ENCODE data around the gene GRIA1. TPM values are rescaled to one million over a fixed set of nuclear protein-coding genes. Genes with fewer than 3 reads are reported as not detected.

The GRIA1 gene
- total and polyA plus RNA-seq, 2 of the 4 experiments (the other 2 are of a cell fraction) = 0.48 to 1.3 TPM

DNA sequence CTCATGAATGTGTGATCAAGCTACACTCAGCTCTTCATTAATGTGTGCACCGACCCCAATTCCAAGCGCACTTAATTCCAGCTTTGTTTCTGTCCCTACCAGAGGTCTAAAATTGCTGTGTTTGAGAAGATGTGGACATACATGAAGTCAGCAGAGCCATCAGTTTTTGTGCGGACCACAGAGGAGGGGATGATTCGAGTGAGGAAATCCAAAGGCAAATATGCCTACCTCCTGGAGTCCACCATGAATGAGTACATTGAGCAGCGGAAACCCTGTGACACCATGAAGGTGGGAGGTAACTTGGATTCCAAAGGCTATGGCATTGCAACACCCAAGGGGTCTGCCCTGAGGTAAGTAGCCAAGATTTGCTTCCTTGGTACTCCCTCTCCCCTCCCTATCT is 279.6 kb downstream of the GRIA1 start:
- in situ Hi-C loops (cut with MboI; ENCODE audit: low sequenced_read_pairs) (no loop called here), dilution Hi-C loops (cut with HindIII; ENCODE audit: low sequenced_read_pairs, unreplicated experiment) (no loop called here), intact Hi-C loops (cut with micrococcal nuclease) (no loop called here)
- no peak overlapping the region for H3K4me2 ChIP-seq (ENCODE audit: low read depth, low read length)
- H4K91ac ChIP-seq (ENCODE audit: insufficient read depth, low read depth, low read length) = no peak overlapping the region
- H3K9me1 ChIP-seq (ENCODE audit: insufficient read depth, low read length) = no peaks in the 10 kb centered on the region
- H2BK5ac ChIP-seq (ENCODE audit: low read depth, low read length, poor library complexity, severe bottlenecking) = no peak overlapping the region
- WGBS, 2 experiments (ENCODE audit: extremely low coverage in 2 of 2, insufficient read length in 1 of 2) = 43% methylated on average over 2 of the region's 5 CpGs; no CpG with 5 or more reads in 1 of the 2 experiments
- H3K4me3 ChIP-seq (ENCODE audit: insufficient read depth, low read depth, low read length) = no peak overlapping the region
- H3K79me1 ChIP-seq (ENCODE audit: low read depth in 1 of 2, low read length in 2 of 2) = no peaks in the 10 kb centered on the region
- H2AFZ ChIP-seq (replicated peaks; ENCODE audit: low read length, poor library complexity) = no peak overlapping the region
- no peak overlapping the region for H3K4ac ChIP-seq (ENCODE audit: low read depth, low read length)
- no peak overlapping the region for H4K5ac ChIP-seq (ENCODE audit: low read depth, low read length)
- H3K27ac ChIP-seq (ENCODE audit: insufficient read depth, low read length) = no peak overlapping the region
- no peak overlapping the region for H2BK20ac ChIP-seq (ENCODE audit: low read depth, low read length)
- no peaks in the 10 kb centered on the region for H3K9me3 ChIP-seq (ENCODE audit: control insufficient read depth, insufficient read depth, low read length)
- DNase-seq = no peak
- H3K18ac ChIP-seq (ENCODE audit: low read depth, low read length) = no peak overlapping the region
- TF ChIP-seq POLR2A (IDR thresholded peaks at IDR 0.05; ENCODE audit: low read depth, low read length) = no peak
- no TSS peak for BruUV-seq (replicated peaks)
- H3K4me1 ChIP-seq (ENCODE audit: control insufficient read depth, insufficient read depth, low read length) = no peaks in the 10 kb centered on the region
- ChIA-PET POLR2A (ENCODE audit: unreplicated experiment) (no interaction called here), CTCF (no interaction called here)
- no peaks in the 10 kb centered on the region for H3K36me3 ChIP-seq (ENCODE audit: control insufficient read depth, insufficient read depth, low read length)
- no peak overlapping the region for H3K9ac ChIP-seq (ENCODE audit: low read depth, low read length)
- no peak overlapping the region for H2BK120ac ChIP-seq (ENCODE audit: low read depth, low read length)
- H2BK15ac ChIP-seq (ENCODE audit: low read depth, low read length) = no peak overlapping the region
- no peaks in the 10 kb centered on the region for H4K20me1 ChIP-seq (ENCODE audit: insufficient read depth, low read length)
- no peak overlapping the region for H3K14ac ChIP-seq (replicated peaks; ENCODE audit: low read depth, low read length)
- no peak overlapping the region for H2AK9ac ChIP-seq (replicated peaks; ENCODE audit: low read depth, low read length, poor library complexity)
- no peak for ATAC-seq (ENCODE audit: low read depth)
- no peak overlapping the region for H4K8ac ChIP-seq (ENCODE audit: low read depth in 2 of 2, low read length in 2 of 2)
- no peak overlapping the region for H3K23ac ChIP-seq (ENCODE audit: low read depth, low read length)
- no peaks in the 10 kb centered on the region for H3K27me3 ChIP-seq (ENCODE audit: control insufficient read depth, insufficient read depth, low read length)
- H2AK5ac ChIP-seq (ENCODE audit: low read depth, low read length) = no peak overlapping the region
- no peak overlapping the region for H3K56ac ChIP-seq (ENCODE audit: extremely low read depth, insufficient read depth, low read length)
